HG03095 (cell line): Measurements from ENCODE around the gene PCGF5.
A peak's percentile ranks its signal among the peaks of the same experiment; 100 is the strongest.
"Not testable (repeated sequence)": the region's sequence is repeated elsewhere in the genome, so short reads cannot be mapped to it uniquely, and the experiment has no call there.

ENCODE experiments used
- ATAC-seq: cut with Tn5 transposase; IDR thresholded peaks from one replicate; pipeline ENCODE4 v1.9.1; 2021; ENCODE audit warnings: moderate library complexity; ENCODE audit not compliant: unreplicated experiment

The PCGF5 gene

DNA sequence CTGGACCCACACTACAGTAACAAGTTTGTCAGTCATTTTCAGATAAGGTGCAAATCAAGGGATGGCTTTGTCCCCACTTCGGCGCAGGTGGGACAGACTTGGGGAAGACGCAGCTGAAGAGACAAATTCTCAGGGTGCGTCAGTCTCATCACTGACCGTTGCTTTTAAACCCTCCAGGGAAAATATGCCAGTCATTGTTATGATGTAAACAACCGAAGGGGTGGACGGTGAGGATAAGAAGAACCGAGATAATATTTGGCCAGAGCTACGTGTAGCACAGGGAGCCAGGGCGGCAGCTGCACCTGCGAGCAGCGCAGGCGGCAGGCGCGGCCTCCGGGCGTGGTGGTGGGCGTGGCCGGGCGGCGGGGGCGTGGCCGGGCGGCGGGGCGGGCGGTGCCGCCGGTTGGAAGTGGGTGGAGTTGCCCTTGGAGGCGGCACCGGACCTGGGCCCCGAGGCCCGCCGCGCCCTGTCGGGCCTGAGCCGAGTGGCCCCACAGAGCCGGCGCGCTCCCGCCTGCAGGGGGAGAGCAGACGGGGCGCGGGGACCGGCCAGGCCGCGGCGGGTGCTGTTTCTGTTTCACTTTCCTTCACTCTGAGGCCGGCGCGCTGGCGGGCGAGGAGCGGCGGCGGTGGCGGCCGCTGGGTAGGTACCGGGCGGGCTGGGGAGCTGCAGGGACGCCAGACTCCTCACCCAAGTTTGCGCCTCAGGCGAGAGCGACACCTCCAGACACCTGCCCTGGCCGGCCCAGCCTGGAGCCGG lies at the start of gene PCGF5:
Gene PCGF5, plus strand, starts transcription at position 470 of the 760 bp plus-strand sequence. CDS start 2,209 bp downstream, outside the sequence.
- peak; percentile 95 for ATAC-seq

DNA sequence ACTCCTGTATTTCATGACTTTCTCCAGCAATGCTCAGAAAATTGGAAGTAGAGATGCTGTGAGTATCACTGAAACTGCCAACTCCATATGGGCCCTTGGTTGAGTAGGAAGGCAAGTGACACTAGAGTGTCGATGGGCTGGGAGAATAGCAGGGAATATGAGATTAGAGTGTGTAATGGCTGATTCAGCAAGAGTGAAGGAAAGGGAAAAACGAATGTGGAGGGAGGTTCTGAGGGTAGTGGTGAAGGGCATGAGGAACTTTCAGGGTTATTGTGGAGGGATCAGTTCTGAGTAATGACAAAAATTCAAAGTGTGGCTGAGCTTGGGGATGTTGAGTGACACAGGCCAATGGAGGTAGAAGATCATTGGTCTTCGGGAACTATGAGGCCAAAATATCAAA lies 49.0 kb upstream of the PCGF5 start:
- ATAC-seq, result no peak

DNA sequence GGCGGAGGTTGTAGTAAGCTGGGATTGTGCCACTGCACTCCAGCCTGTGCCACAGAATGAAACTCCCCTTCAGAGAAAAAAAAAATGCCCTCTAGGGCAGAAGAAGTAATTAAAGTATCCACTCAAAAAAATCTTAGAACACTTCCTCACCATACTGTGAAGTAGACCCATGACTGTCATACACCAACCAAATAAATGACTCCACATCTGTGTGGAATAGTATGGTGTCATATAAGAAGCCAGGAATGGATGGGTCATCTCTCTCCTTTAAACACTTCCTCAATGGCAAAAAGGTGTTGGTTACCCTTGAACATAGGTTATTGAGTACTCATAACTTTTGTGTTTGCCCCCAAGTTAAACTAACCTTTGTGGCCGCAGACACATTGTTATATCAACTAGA lies 48.1 kb upstream of the PCGF5 start:
- ATAC-seq, result no peak

GRCh38 chr10:91185239-91185875 lies 35.1 kb upstream of the PCGF5 start:
- no peak for ATAC-seq

DNA sequence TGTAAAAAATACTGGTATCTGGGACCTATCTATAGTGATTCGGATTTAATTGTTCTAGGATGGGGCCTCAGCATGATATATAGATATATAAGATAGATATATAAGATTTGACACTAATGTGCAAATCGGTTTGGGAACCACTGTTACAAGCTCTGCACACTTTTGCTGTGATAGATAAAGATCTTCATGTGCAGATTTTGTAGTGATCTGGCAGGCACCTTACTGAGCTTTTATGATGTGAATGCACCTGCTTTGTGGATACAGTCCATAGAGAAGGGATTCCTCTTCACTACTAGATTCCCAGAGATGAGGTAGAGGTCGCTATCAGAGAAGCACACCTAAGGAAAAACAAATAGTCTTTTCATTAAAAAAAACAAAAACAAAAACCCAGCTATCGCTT lies 33.3 kb upstream of the PCGF5 start:
- ATAC-seq, result no peak

DNA sequence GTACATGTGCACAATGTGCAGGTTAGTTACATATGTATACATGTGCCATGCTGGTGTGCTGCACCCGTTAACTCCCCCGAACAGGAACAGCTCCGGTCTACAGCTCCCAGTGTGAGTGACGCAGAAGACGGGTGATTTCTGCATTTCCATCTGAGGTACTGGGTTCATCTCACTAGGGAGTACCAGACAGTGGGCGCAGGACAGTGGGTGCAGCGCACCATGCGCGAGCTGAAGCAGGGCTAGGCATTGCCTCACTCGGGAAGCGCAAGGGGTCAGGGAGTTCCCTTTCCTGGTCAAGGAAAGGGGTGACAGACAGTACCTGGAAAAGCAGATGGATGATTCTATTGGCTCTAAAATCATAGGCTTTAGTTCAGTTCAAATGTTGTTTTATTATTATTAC lies 32.5 kb upstream of the PCGF5 start:
- ATAC-seq, result not testable (repeated sequence)

DNA sequence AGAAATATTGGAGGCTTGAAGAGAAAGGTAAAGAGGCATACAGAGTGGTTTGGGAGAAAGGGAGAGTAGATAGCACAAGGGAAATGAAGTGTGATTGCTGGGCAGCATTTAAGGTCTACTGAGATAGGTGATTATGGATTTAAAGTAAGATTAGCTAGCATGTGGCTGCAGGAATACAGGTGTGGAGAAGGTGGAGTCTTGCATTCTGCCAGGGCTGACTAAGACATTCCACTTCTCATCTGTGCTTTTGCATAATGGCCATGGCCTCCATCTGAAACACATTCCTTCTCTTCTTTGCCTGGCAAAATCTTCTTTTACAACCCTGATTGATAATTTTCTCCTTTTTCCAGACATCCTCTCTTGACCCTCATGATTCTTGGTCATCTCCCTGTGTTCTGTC lies 31.6 kb upstream of the PCGF5 start:
- ATAC-seq, result no peak

DNA sequence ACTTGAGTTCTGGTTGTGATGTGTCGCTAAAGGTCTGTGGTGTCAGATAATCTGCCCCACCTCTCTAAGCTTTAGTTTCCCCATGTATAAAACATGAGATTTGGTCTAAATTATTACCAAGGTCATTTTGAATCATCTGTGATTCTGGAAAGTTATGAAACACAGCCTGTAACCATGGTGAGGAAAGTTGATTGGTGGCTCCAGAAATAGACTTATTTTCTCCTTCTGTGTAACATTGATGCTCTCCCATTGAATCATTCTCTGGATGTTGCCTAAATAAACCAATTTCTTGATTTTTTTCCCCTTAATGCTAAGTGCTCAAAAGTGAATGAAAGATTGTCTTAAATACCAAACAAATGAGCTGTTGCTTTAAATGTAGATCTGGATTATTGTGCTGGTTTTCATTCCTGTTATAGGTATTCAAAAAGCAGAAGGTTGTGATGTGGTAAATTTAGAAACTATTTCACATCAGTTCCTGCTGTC lies 30.0 kb upstream of the PCGF5 start:
- no peak for ATAC-seq

- peak; percentile 45 for ATAC-seq
These were observed 29.4 kb upstream of the PCGF5 start for GRCh38 chr10:91190876-91191583.

GRCh38 chr10:91191584-91191919 lies 28.9 kb upstream of the PCGF5 start:
- no peak for ATAC-seq

DNA sequence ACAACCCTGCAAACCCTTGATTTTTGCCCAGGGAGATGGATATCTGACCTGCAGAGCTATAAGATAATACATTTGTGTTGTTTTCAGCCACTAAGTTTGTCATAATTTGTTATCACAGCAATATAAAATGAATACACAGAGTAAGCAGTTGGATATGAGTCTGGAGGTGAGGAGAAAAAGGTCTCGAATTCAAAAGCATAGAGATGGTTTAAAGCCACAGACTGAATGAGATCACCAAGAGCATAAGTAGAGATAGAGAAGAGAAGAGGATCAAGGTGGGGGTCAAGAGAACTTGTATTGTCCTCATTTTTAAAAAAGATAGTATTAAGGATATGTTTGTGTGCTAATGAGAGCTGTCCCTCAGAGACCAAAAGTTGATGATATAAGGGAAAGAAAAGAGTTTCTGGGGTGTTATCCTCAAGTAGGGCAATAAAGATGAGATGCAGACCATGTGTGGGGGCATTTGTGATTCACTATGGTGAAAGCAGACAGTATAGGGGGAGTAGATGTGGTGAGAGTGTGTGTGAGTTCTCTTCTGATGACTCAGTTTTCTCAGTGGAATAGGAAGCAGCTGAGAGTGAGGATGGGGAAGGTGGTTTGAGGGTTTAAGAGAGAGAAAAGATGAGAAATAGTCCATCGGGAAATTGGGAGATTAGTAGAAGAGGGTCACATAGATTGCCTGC lies 25.8 kb upstream of the PCGF5 start:
- no peak for ATAC-seq

DNA sequence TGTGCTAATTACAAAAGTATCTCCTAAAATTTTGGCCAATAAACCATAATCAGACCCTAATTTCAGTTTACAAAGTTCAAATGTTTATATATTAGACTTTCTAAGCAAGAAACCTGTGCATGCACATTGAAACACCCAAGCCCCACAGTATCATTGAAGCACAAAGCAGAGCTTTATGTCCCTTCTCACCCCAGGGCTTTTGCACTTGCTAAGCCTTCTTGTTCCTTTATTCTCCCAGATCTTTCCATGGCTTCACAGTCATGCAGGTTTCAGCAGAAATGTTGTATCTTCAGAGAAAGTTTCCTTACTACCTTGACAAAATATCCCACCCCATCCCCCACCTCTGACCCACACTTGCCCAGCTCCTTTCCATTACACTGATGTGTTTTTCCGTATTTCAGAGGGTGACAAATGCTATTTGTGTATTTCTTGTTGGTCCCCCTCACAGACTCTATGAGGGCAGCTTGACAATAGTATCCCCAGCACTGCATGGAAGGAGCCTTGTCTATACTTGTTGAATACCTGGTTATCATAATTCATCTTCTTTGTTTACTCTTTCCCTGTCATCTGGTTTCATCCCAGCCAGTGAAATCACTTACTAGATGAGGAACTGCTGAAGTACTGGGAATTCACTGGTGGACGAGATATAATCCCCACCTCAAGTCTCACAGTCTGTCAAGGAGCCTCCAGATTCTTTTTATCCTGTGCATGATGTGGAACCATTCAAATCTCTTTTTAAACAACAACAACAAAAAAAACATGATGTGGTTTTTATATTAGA lies 24.0 kb upstream of the PCGF5 start:
- ATAC-seq, result no peak

DNA sequence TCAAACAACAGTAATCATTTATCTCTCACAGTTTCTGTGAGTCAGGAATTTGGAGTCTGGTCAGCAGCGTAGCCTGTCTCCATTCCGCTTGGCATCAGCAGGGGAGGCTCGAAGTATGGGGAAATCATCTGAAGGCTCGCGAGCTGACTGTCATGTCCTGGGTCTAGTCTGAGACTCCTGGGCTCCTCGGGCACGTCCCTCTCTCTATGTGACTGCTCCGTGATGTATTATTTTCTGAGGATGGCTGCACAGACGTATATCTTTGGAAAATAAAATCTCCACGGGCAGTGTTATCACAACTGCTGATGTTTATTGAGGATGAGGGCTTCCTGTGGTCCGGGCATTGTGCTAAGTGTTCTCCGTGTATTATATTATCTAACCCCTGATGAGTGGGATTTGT lies 23.3 kb upstream of the PCGF5 start:
- no peak for ATAC-seq

DNA sequence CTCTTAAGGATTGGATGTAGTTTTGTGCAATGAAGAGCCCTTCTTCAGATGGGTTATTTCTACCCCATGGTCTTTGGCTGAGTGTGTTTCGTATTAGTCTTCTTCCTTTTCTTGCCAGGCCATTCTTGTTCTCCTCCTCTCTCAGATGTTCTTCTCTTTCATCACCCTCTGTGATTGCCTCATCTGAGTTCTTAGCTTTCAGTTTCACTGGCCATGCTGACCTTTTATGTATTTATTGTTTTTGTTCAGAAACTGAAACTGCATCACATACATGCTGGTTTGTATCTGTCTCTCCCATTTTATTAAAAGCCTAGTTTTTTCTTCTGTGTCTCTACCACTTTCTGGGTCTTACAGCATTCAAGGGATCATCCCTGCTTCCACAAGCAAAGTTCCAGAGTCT lies 21.7 kb upstream of the PCGF5 start:
- ATAC-seq, result peak; percentile 72

DNA sequence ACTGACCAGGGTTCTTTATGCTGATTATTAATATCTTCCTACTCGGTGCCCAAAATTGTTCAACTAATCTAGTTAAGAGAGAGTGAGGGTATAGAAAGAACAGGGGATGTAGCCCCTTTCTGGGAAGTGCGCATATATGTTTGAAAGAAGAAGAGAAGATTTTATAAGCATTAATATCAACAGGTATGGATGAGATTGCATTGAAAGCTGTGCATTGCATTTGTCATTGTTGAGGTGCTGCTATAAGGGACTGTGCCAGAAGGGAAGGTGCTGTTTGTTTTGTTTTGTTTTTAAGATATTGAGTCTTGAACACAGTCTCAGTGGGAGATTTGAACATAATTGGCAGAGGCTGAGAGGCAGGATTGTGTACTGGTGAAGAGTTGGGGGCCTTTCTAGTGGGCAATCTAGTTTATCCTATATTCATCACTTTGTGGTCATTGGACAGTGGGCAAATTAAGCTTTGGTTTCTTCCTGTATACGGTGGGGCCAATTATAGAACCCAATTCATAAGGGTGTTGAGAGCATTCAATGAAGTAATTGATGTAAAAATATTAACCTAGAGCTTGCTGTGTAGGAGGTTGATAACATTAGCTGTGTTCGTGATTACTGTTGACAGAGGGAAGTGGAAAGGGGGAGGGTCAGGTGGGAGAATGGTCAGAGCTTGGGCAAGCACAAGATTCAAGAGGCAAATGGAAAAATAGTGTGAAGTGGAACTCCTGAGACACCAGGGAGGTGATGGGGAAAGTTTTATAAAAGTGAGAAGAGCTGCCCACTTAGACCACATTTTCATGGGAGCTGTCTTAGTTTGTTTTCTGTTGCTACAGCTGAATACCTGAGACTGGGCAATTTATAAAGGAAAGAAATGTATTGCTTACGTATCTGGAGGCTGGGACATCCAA lies 19.9 kb upstream of the PCGF5 start:
- ATAC-seq, result no peak

DNA sequence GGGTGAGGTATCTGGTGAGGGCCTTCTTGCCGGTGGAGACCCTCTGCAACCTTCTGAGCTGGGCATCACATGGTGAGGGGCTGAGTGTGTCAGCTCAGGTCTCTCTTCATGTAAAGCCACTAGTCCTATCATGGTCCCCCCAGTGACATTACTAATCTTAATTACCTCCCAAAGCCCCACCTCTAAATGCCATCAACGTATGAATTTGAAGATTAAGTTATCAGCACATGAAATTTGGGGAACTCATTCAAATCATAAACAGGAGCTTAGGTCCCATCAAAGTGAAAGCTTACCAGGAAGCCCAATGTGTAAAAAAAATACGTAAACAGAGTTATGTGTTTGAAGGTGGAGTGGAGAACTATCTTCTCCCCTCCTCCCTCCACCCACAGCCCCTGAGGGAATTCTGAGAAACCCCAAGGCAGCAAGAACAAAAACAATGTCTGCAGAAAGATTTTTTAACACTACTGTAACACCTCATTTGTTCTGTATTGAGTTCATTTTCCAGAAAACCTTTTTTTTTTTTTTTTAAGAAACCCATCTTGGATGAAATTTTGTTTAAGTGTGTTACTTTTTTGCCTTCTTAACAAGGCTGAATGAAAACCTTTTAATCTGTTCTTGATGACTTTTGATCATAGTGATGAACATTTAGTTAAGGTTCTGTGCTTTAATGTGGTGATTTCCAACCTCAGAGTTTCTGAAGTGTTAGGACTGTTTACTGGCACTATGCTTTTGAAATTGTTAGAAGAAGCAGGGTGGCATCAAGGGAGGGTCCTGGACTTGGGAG lies 19.1 kb upstream of the PCGF5 start:
- ATAC-seq, result peak; percentile 37

DNA sequence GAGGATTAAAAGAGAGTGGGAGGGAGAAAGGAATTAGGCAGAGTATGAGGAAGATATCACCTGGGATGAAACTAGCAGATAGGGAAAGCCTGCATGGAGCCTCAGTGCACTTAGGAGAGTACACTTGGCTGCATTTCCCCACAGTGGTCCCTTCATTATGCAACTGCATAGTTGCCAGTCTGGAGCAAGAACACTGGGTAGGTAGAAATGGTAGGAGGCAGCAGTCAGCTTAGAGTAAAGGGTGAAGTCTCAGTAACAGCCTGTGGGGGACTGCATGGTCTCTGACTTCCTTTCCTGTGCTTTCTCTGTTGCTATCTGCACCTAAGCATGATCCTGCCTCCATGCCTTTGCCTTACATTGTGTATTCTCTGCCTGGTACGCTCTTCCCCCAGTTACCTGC lies 14.0 kb upstream of the PCGF5 start:
- ATAC-seq, result no peak

- no peak for ATAC-seq
These were observed 13.5 kb upstream of the PCGF5 start for GRCh38 chr10:91206837-91207474.
